HepG2 (cell line): ENCODE data around the gene BCL7A. TPM values are rescaled to one million over a fixed set of nuclear protein-coding genes. Genes with fewer than 3 reads are reported as not detected.
A peak's percentile ranks its signal among the peaks of the same experiment; 100 is the strongest.

Experiments
- HES4 ChIP-seq: sonication (generic); formaldehyde crosslinking; IDR thresholded peaks from 2 replicates; pipeline ENCODE4 v1.9.0; 2021; ENCODE audit warnings: mild to moderate bottlenecking, missing genetic modification reagents, borderline replicate concordance
- IRX3 ChIP-seq: sonication (generic); formaldehyde crosslinking; IDR thresholded peaks from 2 replicates; pipeline ENCODE4 v1.8.1; 2023; ENCODE audit warnings: mild to moderate bottlenecking, low read depth, missing genetic modification reagents, borderline replicate concordance
- POGK ChIP-seq: sonication (generic); formaldehyde crosslinking; conservative IDR thresholded peaks from 2 replicates; pipeline ENCODE4 v1.8.0; 2022; ENCODE audit warnings: mild to moderate bottlenecking, moderate library complexity, missing genetic modification reagents
- SRF ChIP-seq: IDR thresholded peaks from 2 replicates; pipeline ENCODE4 v1.6.1; 2011; ENCODE audit warnings: mild to moderate bottlenecking, low read depth, low read length, moderate library complexity
- THAP11 ChIP-seq: IDR thresholded peaks from 2 replicates; pipeline ENCODE4 v1.6.1; 2016; ENCODE audit warnings: missing biosample characterization, missing genetic modification reagents
- TP53 ChIP-seq: sonication (generic); formaldehyde crosslinking; conservative IDR thresholded peaks from 2 replicates; pipeline ENCODE4 v1.4.0; 2020; ENCODE audit warnings: missing genetic modification reagents
- ZBTB20 ChIP-seq: sonication (generic); formaldehyde crosslinking; IDR thresholded peaks from 2 replicates; pipeline ENCODE4 v1.8.1; 2023; ENCODE audit warnings: missing genetic modification reagents, low read depth, mild to moderate bottlenecking, borderline replicate concordance
- ZKSCAN1 ChIP-seq: fragments of 150-350 bp; IDR thresholded peaks from 2 replicates; pipeline ENCODE4 v1.6.1; 2014; ENCODE audit warnings: low read length
- ZNF557 ChIP-seq: sonication (generic); formaldehyde crosslinking; IDR thresholded peaks from 2 replicates; pipeline ENCODE4 v1.4.0; 2020; ENCODE audit warnings: missing genetic modification reagents
- ZNF567 ChIP-seq: sonication (generic); formaldehyde crosslinking; IDR thresholded peaks from 2 replicates; pipeline ENCODE4 v1.8.1; 2023; ENCODE audit warnings: mild to moderate bottlenecking, missing genetic modification reagents, borderline replicate concordance
- ZSCAN31 ChIP-seq: sonication (generic); formaldehyde crosslinking; IDR thresholded peaks from 2 replicates; pipeline ENCODE4 v1.5.0; 2020; ENCODE audit warnings: low read depth, mild to moderate bottlenecking, missing genetic modification reagents
- polyA plus RNA-seq, 8 experiments: library from polyadenylated mRNA; depleted of rRNA in 3 of 8; stranded (reverse) in 7 of 8; unstranded in 1 of 8; fragments of >200 nt; fragmentation: Illumina TruSeq in 4 of 8; extraction: Trizol in 4 of 8; gene quantifications; 2 replicates each; pipeline versions ENCODE4 v1.2.1 to v1.2.3, GENCODE V29; 2011 to 2016; ENCODE audit warnings: low read depth in 4 of 8, missing spikeins in 1 of 8, mixed read lengths in 1 of 8; ENCODE audit not compliant: insufficient read depth in 1 of 8
- total RNA-seq, 5 experiments: library from RNA; depleted of rRNA; stranded (reverse); fragments of >200 nt; fragmentation: Illumina TruSeq; extraction: Trizol; gene quantifications; 2 replicates each; pipeline ENCODE4 v1.2.3, GENCODE V29; 2016; ENCODE audit warnings: low read depth in 1 of 5
- TF ChIP-seq, protein P1 (sequence below): sonication (generic); formaldehyde crosslinking; IDR thresholded peaks from 2 replicates; pipeline ENCODE4 v1.4.0; 2020; ENCODE audit warnings: mild to moderate bottlenecking, missing genetic modification reagents
- TF ChIP-seq, protein P2 (sequence below): sonication (generic); formaldehyde crosslinking; IDR thresholded peaks from 2 replicates; pipeline ENCODE4 v1.4.0; 2020; ENCODE audit warnings: missing genetic modification reagents
- TF ChIP-seq, protein P3 (sequence below): sonication (generic); formaldehyde crosslinking; IDR thresholded peaks from 2 replicates; pipeline ENCODE4 v1.8.0; 2022; ENCODE audit warnings: mild to moderate bottlenecking, missing genetic modification reagents; ENCODE audit not compliant: insufficient replicate concordance

BCL7A gene
- total and polyA plus RNA-seq, 2 of the 13 experiments (the other 11 are each of a cell fraction or from before 2014, with no cell fraction given): 4.1 to 6.2 TPM

DNA sequence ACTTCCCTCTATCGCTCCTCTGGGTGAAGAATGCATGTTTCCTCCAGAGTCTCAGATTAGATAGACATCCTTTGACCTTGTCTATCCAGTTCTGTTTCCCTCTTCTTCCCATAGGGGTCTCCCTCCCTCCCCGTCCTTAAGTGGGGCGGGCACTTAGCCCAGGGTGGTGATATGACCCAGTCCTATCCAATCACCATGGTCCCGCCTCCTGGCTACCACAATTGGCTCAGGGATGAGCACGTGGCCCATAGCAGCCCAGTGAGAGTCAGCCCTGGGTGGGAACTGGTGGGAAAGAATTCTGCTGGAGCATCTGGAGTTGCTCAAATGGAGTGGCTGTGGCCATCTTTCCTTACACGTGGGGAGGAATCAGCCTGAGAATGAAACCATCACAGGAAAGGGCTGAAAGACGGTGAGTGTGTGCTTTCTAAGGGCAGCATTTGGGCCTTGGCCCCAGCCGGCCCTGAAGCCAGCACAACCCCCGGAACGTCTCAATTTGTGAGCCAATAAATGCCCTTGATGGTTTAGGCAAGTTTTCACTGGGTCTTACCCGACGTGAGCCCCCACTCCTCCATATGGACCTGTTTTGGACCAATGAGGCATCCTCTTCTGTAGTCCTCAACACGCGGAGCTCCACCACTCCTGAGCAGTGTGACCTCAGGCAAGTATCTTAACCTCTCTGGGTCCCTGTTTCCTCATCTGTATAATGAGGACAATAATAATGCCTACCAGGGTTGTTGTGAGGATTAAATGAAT is 42.5 kb downstream of the BCL7A start (continued):
- TF ChIP-seq, protein P1, sequence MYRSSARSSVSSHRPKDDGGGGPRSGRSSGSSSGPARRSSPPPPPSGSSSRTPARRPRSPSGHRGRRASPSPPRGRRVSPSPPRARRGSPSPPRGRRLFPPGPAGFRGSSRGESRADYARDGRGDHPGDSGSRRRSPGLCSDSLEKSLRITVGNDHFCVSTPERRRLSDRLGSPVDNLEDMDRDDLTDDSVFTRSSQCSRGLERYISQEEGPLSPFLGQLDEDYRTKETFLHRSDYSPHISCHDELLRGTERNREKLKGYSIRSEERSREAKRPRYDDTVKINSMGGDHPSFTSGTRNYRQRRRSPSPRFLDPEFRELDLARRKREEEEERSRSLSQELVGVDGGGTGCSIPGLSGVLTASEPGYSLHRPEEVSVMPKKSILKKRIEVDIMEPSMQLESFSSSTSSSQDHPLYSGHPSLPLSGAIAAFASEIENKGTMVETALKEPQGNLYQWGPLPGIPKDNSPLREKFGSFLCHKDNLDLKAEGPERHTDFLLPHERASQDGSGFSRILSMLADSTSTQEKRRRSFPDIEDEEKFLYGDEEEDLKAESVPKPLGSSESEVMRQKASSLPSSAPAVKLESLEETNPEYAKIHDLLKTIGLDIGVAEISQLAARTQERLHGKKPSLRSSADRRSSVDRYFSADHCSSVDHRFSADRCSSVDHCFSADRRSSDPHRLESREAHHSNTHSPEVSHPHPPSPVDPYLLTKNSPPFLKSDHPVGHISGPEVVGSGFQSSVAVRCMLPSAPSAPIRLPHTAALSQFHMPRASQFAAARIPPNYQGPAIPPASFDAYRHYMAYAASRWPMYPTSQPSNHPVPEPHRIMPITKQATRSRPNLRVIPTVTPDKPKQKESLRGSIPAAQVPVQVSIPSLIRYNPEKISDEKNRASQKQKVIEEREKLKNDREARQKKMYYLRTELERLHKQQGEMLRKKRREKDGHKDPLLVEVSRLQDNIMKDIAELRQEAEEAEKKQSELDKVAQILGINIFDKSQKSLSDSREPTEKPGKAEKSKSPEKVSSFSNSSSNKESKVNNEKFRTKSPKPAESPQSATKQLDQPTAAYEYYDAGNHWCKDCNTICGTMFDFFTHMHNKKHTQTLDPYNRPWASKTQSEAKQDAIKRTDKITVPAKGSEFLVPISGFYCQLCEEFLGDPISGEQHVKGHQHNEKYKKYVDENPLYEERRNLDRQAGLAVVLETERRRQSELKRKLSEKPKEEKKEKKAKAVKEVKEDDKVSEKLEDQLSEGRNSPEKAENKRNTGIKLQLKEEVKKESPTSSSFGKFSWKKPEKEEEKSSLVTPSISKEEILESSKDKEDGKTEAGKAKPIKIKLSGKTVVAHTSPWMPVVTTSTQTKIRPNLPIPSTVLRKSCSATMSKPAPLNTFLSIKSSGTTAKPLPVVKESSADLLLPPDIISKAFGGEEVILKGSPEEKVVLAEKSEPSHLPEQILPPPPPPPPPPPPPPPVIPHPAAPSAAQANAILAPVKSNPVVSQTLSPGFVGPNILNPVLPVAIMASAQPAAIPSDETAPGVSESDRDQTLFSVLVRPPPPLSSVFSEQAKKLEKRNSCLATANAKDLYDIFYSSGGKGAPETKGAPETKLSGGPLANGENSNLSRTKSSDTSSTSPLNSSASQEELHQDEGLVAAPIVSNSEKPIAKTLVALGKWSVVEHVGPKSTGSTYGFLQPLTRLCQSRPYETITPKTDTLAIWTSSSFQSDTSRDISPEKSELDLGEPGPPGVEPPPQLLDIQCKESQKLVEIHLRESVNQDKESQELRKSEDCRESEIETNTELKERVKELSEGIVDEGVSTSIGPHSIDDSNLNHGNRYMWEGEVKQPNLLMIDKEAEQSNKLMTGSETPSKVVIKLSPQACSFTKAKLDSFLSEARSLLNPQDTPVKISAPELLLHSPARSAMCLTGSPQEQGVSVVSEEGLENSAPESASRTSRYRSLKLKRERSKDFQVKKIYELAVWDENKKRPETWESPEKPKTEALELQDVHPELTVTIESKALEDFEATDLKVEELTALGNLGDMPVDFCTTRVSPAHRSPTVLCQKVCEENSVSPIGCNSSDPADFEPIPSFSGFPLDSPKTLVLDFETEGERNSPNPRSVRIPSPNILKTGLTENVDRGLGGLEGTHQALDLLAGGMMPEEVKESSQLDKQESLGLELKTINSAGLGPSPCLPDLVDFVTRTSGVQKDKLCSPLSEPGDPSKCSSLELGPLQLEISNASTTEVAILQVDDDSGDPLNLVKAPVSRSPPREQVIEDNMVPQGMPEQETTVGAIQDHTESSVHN (CRISPR knock-in tag): no peak; the same call in 1 of the 2 replicates
- TF ChIP-seq HES4 (CRISPR knock-in tag): no peak
- TF ChIP-seq, protein P2, sequence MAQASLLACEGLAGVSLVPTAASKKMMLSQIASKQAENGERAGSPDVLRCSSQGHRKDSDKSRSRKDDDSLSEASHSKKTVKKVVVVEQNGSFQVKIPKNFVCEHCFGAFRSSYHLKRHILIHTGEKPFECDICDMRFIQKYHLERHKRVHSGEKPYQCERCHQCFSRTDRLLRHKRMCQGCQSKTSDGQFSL (CRISPR knock-in tag): no peak
- no peak for TF ChIP-seq IRX3 (CRISPR knock-in tag)
- TF ChIP-seq ZNF557: 0 out of 2 replicates have a peak, but pooled peaks have one; percentile 6
- TF ChIP-seq ZBTB20 (CRISPR knock-in tag): no peak
- TF ChIP-seq TP53: no peak
- peak; percentile 33; the same call in 1 of the 2 replicates for TF ChIP-seq THAP11 (CRISPR knock-in tag)
- 0 out of 2 replicates have a peak, but pooled peaks have one; percentile 65 for TF ChIP-seq ZNF567
- TF ChIP-seq ZSCAN31 (CRISPR knock-in tag): no peak; the same call in 1 of the 2 replicates
- TF ChIP-seq SRF: no peak
- peak; percentile 67; the same call in 1 of the 2 replicates for TF ChIP-seq POGK
- TF ChIP-seq, protein P3, sequence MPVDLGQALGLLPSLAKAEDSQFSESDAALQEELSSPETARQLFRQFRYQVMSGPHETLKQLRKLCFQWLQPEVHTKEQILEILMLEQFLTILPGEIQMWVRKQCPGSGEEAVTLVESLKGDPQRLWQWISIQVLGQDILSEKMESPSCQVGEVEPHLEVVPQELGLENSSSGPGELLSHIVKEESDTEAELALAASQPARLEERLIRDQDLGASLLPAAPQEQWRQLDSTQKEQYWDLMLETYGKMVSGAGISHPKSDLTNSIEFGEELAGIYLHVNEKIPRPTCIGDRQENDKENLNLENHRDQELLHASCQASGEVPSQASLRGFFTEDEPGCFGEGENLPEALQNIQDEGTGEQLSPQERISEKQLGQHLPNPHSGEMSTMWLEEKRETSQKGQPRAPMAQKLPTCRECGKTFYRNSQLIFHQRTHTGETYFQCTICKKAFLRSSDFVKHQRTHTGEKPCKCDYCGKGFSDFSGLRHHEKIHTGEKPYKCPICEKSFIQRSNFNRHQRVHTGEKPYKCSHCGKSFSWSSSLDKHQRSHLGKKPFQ: no peak
- no peak for TF ChIP-seq ZKSCAN1
